GM06990 (cell line): ENCODE data around the gene SMCR8.

Experiments used
- DNase-seq: peaks from one replicate; pipeline ENCODE4 v3.0.0-alpha.2; 2011; ENCODE audit not compliant: insufficient read length; ENCODE audit errors: extremely low read depth
- H3K27me3 ChIP-seq: replicated peaks from 2 replicates; pipeline ENCODE4 v1.6.0; 2011; ENCODE audit warnings: low read length; ENCODE audit not compliant: control insufficient read depth, insufficient read depth
- H3K36me3 ChIP-seq: 2 replicates; pipeline ENCODE4 v1.5.1; 2011; ENCODE audit warnings: low read length; ENCODE audit not compliant: control insufficient read depth, insufficient read depth
- H3K4me3 ChIP-seq: replicated peaks from 2 replicates; pipeline ENCODE4 v1.5.1; 2011; ENCODE audit warnings: low read depth, mild to moderate bottlenecking, control low read depth, low read length
- CTCF ChIP-seq: IDR thresholded peaks from 2 replicates; pipeline ENCODE4 v1.5.1; 2011; ENCODE audit warnings: low read length, control low read depth, mild to moderate bottlenecking, inconsistent platforms; ENCODE audit not compliant: insufficient read depth, poor library complexity, severe bottlenecking

SMCR8 gene

GRCh38 chr17:18374216-18374615 is 59.1 kb downstream of the SMCR8 start:
- no peak for TF ChIP-seq CTCF
- Histone ChIP-seq H3K27me3 (no peaks in the 10 kb centered on the region; the same call in 1 of the 2 replicates), H3K36me3 (no peaks in the 10 kb centered on the region), H3K4me3 (no peak overlapping the region)
- no peak for DNase-seq
